Pancreas (tissue), 10 donors: ENCODE results near the gene ATP8A2. TPM values are rescaled to one million over a fixed set of nuclear protein-coding genes. Genes with fewer than 3 reads are reported as not detected.

Experiments used
- ATAC-seq, 4 donors: fragments of 200-7000 bp; cut with Tn5 transposase; one replicate each; pipeline versions ENCODE4 v1.8.0 to v1.9.1; 2020; ENCODE audit warnings: mild to moderate bottlenecking in 4 of 4, moderate library complexity in 4 of 4
- DNase-seq, 6 donors: peaks; one replicate each; pipeline ENCODE4 v3.0.0-alpha.2; 2020
- FAIRE-seq: peaks from 2 replicates; lab custom pipeline; 2012; peaks lifted over from hg19 to GRCh38; lab: Jason Lieb, UNC
- H3K27ac ChIP-seq, 4 donors: fragments of 200-600 bp; sonication (generic); 1 replicate in 3 of 4; 2 replicates in 1 of 4; pipeline versions ENCODE4 v1.5.0 to v1.8.0; 2020
- H3K27me3 ChIP-seq, 4 donors: fragments of 200-600 bp; one replicate each; pipeline ENCODE4 v1.8.0; 2021
- H3K36me3 ChIP-seq, 3 donors: fragments of 200-600 bp; sonication (generic) in 1 of 3; one replicate each; pipeline versions ENCODE4 v1.5.0 to v1.8.0; 2020 to 2021
- H3K4me1 ChIP-seq, 3 donors: fragments of 200-600 bp; one replicate each; pipeline ENCODE4 v1.8.0; 2021
- H3K4me3 ChIP-seq, 4 donors: fragments of 200-600 bp; sonication (generic) in 2 of 4; one replicate each; pipeline versions ENCODE4 v1.5.0 to v1.8.0; 2020 to 2021
- H3K9me3 ChIP-seq, 4 donors: fragments of 200-600 bp; one replicate each; pipeline ENCODE4 v1.8.0; 2021
- CTCF ChIP-seq, 4 donors: fragments of 200-600 bp; sonication (generic) in 3 of 4; IDR thresholded peaks; one replicate each; pipeline versions ENCODE4 v1.5.0 to v1.8.0; 2021; ENCODE audit warnings: antibody characterized with exemption in 4 of 4
- WGBS, 2 donors: extraction: QIAGEN DNeasy Blood & Tissue Kit; methylation state at CpG; one replicate each; pipeline ENCODE4 v1.1.7; 2013; 5-methylcytosine and 5-hydroxymethylcytosine counted together
- intact Hi-C, 3 donors: fragments of 100-400 bp; cut with DNase I; formaldehyde crosslinking; loops; one replicate each; pipeline versions ENCODE4 v1.11.1 to v1.14.2; 2022
- polyA plus RNA-seq, 2 donors: library from polyadenylated mRNA; stranded (reverse); fragments of 200-250 nt; gene quantifications; one replicate each; pipeline ENCODE4 v1.2.3, GENCODE V29; 2013
- total RNA-seq, 6 donors: library from RNA; stranded (reverse); fragmentation: NEBNext Ultra II Directional in 4 of 6; extraction: Animal tissue kit (Norgen Biotek cat#: 25700) in 4 of 6; gene quantifications; one replicate each; pipeline versions ENCODE4 v1.2.1 to v1.2.4, GENCODE V29; 2021 to 2023
- donor health status: healthy with polysubstance abuse.
- donor health status: DM: no; HTN: no; CAD: no; lungs with moderate emphysema.
- donor health status: DM: no; HTN: no; CAD: no.
- donor health status: control.
- donor health status: control.
- donor health status: Bipolar disorder and iron deficiency.
- donor health status: DM: yes; HTN: yes; CAD: no.
- donor health status: DM: no; HTN: no; CAD: no.
- donor health status: DM: no; HTN: no; CAD: no.
- donor health status: DM: yes; HTN: yes; CAD: no.

Gene ATP8A2
- total and polyA plus RNA-seq, 8 donors, result 0.04 to 0.28 (median 0.14) TPM

- FAIRE-seq (no peak), ATAC-seq (no peak), DNase-seq (no peak)
- WGBS, 2 donors, result 72 to 81% methylated on average over 4 of the region's 4 CpGs
- Histone ChIP-seq H3K4me1 (no peaks in the 10 kb centered on the region), H3K9me3 (no peaks in the 10 kb centered on the region), H3K36me3 (no peaks in the 10 kb centered on the region), H3K27ac (no peak overlapping the region), H3K27me3 (no peaks in the 10 kb centered on the region), H3K4me3 (no peak overlapping the region)
- intact Hi-C loops, result no loop called here
- no peak for TF ChIP-seq CTCF (IDR thresholded peaks at IDR 0.05)
Observed at GRCh38 chr13:25446261-25446660, 74.5 kb downstream of the ATP8A2 start.

GRCh38 chr13:25447396-25447795, 75.6 kb downstream of the ATP8A2 start:
- WGBS, 2 donors, result 50 to 58% methylated on average over 3 of the region's 3 CpGs
- Histone ChIP-seq H3K9me3 (no peaks in the 10 kb centered on the region), H3K36me3 (no peaks in the 10 kb centered on the region), H3K4me3 (no peak overlapping the region), H3K4me1 (no peaks in the 10 kb centered on the region), H3K27me3 (no peaks in the 10 kb centered on the region), H3K27ac (no peak overlapping the region)
- DNase-seq (no peak), ATAC-seq (no peak), FAIRE-seq (no peak)
- intact Hi-C loops, result no loop called here
- TF ChIP-seq CTCF (IDR thresholded peaks at IDR 0.05), result no peak

GRCh38 chr13:25453850-25454365, 82.1 kb downstream of the ATP8A2 start:
- FAIRE-seq (no peak), DNase-seq (no peak), ATAC-seq (no peak)
- Histone ChIP-seq H3K4me1 (no peaks in the 10 kb centered on the region), H3K9me3 (no peaks in the 10 kb centered on the region), H3K27me3 (no peaks in the 10 kb centered on the region), H3K4me3 (no peak overlapping the region), H3K36me3 (no peaks in the 10 kb centered on the region), H3K27ac (no peak overlapping the region)
- TF ChIP-seq CTCF (IDR thresholded peaks at IDR 0.05), result no peak
- intact Hi-C loops, result no loop called here
- WGBS, 2 donors, result 63 to 82% methylated on average over 7 of the region's 7 CpGs

- Histone ChIP-seq H3K36me3 (no peaks in the 10 kb centered on the region), H3K27ac (no peak overlapping the region), H3K27me3 (no peaks in the 10 kb centered on the region), H3K4me3 (no peak overlapping the region), H3K4me1 (no peaks in the 10 kb centered on the region), H3K9me3 (no peaks in the 10 kb centered on the region)
- no peak for DNase-seq
- intact Hi-C loops, result no loop called here
- no peak for TF ChIP-seq CTCF (IDR thresholded peaks at IDR 0.05)
- WGBS, 2 donors, result 68 to 71% methylated on average over 3 of the region's 3 CpGs
- no peak for FAIRE-seq
- ATAC-seq, result no peak
Observed at GRCh38 chr13:25455146-25455545, 83.4 kb downstream of the ATP8A2 start.

GRCh38 chr13:25457566-25457965, 85.8 kb downstream of the ATP8A2 start:
- intact Hi-C loops, result no loop called here
- 43 to 51% methylated on average over 4 of the region's 4 CpGs for WGBS, 2 donors
- FAIRE-seq (no peak), ATAC-seq (no peak), DNase-seq (no peak)
- Histone ChIP-seq H3K27ac (no peak overlapping the region), H3K27me3 (no peaks in the 10 kb centered on the region), H3K4me1 (no peaks in the 10 kb centered on the region), H3K36me3 (no peaks in the 10 kb centered on the region), H3K4me3 (no peak overlapping the region), H3K9me3 (no peaks in the 10 kb centered on the region)
- TF ChIP-seq CTCF (IDR thresholded peaks at IDR 0.05), result no peak
